VCaP (cell line): ENCODE results near the gene TSPO2.

Source experiments
- H3K27ac ChIP-seq: fragments of 450-650 bp; 2 replicates; pipeline ENCODE4 v1.5.1; 2017
- TF ChIP-seq, protein P1 (sequence below): fragments of 450-650 bp; conservative IDR thresholded peaks from 2 replicates; pipeline ENCODE4 v1.5.1; 2017; ENCODE audit warnings: mild to moderate bottlenecking, moderate library complexity

Gene TSPO2

DNA sequence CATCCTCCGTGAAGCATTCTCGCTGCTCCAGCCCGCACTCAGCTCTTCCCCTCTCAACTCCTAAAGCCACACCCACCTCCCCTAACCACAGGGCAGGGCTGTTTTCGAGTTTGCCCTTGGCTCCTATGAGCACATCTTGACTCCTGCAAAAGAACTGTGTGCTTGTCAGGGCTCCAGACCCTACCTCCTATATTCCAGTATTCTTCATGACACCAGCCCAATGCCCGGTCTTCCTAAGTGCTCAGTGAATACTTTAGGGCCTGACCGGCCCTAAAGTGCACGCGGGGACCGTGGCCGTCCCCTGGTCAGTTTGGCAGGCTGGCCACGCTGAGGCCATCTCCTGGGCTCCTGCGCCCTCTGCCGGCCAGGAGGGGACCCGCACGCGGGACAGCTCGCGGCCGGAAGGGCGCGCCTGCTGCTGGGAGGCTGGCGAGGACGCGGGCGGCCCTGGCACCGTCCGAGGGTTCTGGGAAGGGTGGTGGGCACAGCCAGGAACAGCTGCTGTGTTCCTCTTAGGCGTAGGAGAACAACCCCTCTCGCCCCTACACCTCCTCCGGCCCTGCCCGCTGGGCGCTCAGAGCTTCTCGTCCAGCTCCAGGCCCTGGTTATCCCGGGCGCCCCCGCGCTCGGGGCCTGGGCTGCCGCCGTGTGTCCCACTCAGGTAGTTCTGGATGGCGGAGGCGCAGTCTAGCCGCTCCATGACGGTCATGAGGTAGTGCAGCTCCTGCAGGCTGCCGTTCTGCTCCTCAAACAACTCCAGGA, 14.3 kb upstream of the TSPO2 start:
- peak overlapping the region; percentile 84 for H3K27ac ChIP-seq
- TF ChIP-seq, protein P1, sequence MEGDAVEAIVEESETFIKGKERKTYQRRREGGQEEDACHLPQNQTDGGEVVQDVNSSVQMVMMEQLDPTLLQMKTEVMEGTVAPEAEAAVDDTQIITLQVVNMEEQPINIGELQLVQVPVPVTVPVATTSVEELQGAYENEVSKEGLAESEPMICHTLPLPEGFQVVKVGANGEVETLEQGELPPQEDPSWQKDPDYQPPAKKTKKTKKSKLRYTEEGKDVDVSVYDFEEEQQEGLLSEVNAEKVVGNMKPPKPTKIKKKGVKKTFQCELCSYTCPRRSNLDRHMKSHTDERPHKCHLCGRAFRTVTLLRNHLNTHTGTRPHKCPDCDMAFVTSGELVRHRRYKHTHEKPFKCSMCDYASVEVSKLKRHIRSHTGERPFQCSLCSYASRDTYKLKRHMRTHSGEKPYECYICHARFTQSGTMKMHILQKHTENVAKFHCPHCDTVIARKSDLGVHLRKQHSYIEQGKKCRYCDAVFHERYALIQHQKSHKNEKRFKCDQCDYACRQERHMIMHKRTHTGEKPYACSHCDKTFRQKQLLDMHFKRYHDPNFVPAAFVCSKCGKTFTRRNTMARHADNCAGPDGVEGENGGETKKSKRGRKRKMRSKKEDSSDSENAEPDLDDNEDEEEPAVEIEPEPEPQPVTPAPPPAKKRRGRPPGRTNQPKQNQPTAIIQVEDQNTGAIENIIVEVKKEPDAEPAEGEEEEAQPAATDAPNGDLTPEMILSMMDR: peak; percentile 96

DNA sequence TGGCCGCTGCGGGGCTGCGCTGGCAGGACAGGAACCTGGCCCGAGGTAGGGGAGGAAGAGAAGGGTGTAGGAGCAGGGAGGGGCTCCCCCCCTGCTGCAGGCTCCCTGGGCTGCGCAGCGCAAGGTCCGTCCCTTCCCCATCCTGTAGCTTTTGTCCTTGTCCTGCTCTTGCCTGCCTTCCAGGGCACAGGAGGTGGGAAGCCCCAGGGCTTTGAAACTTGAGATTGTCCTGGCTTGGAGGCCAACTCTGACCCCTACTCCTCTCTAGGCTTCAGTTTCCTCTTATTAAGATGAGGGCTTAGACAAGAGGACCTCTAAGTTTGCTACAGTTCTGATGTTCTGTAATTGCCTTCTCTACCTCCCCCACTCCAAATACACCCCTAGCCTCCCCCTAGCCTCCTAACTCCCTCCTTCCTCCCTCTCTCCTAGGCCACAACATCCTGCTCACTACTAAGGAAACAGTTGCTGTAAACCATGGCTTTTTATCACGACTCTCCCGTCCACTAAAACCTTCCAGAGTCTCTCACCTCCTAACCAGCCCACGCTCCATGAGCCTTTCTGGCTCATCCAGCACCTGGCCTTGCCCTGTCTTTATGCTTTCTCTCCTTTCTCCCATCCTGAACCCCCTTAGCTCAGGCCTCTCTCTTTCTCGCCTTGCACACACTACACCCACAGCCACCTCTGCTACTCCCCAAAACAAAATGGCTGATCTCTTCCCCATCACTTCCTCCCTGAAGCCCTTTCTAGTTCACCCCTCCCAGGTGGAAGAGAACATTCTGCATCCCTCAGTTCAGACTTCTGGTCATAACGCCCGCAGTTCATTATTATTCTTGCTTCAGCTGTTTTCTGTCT, 13.5 kb upstream of the TSPO2 start:
- H3K27ac ChIP-seq: peak overlapping the region; percentile 84
- TF ChIP-seq, protein P1: no peak

DNA sequence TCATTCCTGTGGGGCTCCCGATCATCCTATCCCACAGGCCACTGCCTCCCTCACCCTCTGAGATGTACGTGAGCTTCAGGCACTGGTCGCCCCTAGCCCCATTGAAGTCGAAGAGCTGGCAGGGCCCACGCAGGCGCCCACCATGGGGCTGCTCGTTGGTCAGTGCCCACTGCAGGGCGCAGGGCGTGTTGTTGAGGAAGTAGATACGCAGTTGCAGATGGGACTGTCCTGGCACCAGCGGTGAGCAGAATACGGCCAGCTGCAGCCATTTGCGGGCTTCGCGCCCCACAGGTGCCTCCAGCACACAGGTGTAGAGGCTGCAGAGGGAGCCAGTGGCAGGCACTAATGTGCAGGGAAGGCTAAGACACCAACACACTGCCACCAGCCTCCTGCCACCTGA, 9.4 kb upstream of the TSPO2 start:
- TF ChIP-seq, protein P1: no peak
- no peak overlapping the region for H3K27ac ChIP-seq

DNA sequence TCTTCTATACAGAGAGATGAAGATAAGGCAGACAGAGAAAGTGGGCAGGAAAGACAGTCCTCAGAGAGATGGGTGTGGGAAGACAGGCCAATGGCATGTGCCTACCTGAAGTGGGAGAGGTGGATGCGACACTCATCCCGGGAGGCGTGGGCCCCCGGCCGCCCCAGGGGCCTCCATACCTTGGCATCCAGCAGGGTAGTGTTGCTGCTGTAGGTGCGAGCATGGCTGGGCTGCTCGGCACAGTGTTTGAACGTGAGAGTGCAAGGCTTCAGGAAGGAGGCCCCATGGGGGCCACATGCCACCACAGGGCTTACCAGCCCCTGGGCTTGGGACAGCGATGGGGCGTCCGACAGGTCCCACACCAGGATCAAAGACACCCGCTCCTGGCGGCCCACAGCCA, 8.5 kb upstream of the TSPO2 start:
- no peak overlapping the region for H3K27ac ChIP-seq
- TF ChIP-seq, protein P1: no peak

DNA sequence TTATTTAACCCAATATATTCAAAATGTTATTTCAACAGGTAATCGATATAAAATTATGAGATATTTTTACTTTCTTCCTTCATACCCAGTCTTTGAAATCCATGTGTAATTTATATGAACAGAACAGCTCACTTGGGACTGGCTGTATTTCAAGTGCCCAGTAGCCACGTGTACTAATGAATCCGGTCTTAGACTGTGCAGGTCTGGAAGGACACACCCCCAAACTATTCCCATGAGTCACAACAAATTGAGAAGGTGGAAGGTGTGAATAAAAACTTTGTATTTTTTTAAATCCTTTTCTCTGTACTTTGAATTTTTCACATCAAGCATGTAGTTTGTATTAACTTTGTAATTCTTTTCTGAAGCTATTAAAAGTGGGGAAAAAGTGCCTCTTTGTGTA, 6.1 kb upstream of the TSPO2 start:
- TF ChIP-seq, protein P1: no peak

DNA sequence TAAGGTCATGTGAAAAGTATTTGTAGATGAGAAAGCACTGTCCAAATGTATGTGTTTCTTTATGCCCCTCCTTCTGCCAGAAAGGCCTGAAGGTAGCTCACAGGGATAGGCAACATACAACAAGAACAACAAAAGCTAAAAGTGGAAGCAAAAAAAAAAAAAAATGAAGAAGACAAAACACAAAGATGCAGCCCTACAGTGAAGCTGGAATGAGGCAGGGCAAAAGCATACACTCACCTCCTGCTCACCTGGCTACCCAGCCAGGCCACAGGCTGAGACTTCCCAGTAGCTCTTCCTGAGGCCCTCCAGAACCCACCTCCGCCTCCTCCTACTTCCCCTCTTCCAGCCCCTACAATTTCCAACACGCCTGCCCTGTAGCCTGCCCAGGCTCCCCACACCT, 5.7 kb upstream of the TSPO2 start:
- TF ChIP-seq, protein P1: no peak
- H3K27ac ChIP-seq: no peak overlapping the region

More for the DNA sequence above, 6.1 kb upstream of the TSPO2 start:
- no peak overlapping the region for H3K27ac ChIP-seq

DNA sequence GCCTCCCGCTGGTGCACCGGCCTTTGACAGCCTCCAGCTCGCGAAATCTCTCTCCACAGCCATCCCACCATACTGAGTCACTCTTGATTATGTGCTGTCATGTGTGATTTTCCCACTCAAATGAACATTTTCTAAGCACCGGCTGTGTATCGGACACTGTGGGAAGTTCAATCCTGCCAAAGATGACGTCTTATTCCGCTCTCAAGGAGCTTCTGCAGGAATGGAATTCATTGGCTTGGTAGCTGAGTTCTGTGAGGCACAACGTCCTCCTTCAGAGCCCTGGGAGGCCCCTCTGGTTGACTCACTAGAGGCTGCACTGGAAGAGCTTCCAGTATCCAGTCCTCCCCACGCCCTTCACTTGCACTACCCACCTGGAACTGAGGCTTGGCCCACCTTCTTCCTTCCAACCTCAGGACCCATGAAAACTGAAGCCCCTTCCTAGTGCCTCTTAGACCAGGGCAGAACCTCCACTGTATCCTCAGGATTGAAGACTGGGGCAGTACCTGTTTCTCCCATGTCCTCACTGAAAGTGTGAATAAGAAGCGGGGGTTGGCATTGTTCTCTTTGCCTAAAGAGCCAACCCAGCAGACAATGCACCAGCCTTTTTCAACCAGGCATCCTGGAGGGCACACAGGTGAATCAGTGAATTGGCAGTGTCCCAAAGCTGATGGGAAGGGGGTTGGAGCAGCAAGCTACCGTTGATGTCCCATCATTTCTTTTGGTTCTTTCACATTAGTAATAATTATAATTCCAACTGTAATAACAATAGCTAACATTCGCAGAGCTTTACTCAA, 5.0 kb upstream of the TSPO2 start:
- no peak overlapping the region for H3K27ac ChIP-seq
- TF ChIP-seq, protein P1: no peak
